OCI-LY3 (cell line): ENCODE data around the gene PPP6R3.
"Not testable (repeated sequence)": the region's sequence is repeated elsewhere in the genome, so short reads cannot be mapped to it uniquely, and the experiment has no call there.

ENCODE experiments used
- H2AFZ ChIP-seq: fragments of 200-600, 300-600 bp; shearing (Covaris generic); 2 replicates; pipeline ENCODE4 v1.6.0; 2014; ENCODE audit warnings: antibody characterized with exemption, low read depth, low read length
- H3K27ac ChIP-seq: fragments of 200-600, 300-600 bp; sonication (generic); 2 replicates; pipeline ENCODE4 v1.5.1; 2014; ENCODE audit warnings: mild to moderate bottlenecking, low read length, moderate library complexity, mixed read lengths
- H3K27me3 ChIP-seq: fragments of 200-600, 300-600 bp; sonication (generic); 2 replicates; pipeline ENCODE4 v1.6.1; 2014; ENCODE audit warnings: low read depth, low read length, mixed read lengths
- H3K36me3 ChIP-seq: fragments of 200-600, 300-600 bp; sonication (generic); replicated peaks from 2 replicates; pipeline ENCODE3; 2014; ENCODE audit warnings: low read depth, low read length, mixed read lengths
- H3K4me1 ChIP-seq: fragments of 300-600, 200-600 bp; sonication (generic); 2 replicates; pipeline ENCODE4 v1.6.1; 2014; ENCODE audit warnings: low read length, mixed read lengths
- H3K4me2 ChIP-seq: fragments of 200-600, 300-600 bp; sonication (generic); 2 replicates; pipeline ENCODE4 v1.6.1; 2014; ENCODE audit warnings: low read length, mixed read lengths
- H3K4me3 ChIP-seq: fragments of 300-600, 200-600 bp; sonication (generic); 2 replicates; pipeline ENCODE4 v1.5.1; 2014; ENCODE audit warnings: antibody characterized with exemption, mild to moderate bottlenecking, low read length, moderate library complexity
- H3K79me2 ChIP-seq: fragments of 300-600, 200-600 bp; shearing (Covaris generic); 2 replicates; pipeline ENCODE4 v1.6.1; 2014; ENCODE audit warnings: mild to moderate bottlenecking, low read length, mixed read lengths
- H3K9ac ChIP-seq: fragments of 300-600, 200-600 bp; shearing (Covaris generic); 2 replicates; pipeline ENCODE4 v1.6.0; 2014; ENCODE audit warnings: mild to moderate bottlenecking, low read length, moderate library complexity
- H3K9me3 ChIP-seq: fragments of 200-600, 300-600 bp; shearing (Covaris generic); 2 replicates; pipeline ENCODE4 v1.6.1; 2014; ENCODE audit warnings: low read length, mixed read lengths; ENCODE audit not compliant: insufficient read depth
- H4K20me1 ChIP-seq: fragments of 200-600, 300-600 bp; sonication (generic); 2 replicates; pipeline ENCODE4 v1.6.1; 2016; ENCODE audit warnings: low read length, mixed read lengths; ENCODE audit not compliant: insufficient read depth
- CTCF ChIP-seq: fragments of 200-600, 300-600 bp; sonication (generic); IDR thresholded peaks from 2 replicates; pipeline ENCODE4 v1.5.1; 2014; ENCODE audit warnings: antibody characterized with exemption, low read length, low read depth
- EZH2phosphoT487 ChIP-seq: fragments of 200-600 bp; shearing (Covaris generic); IDR thresholded peaks from 2 replicates; pipeline ENCODE4 v1.6.1; 2018; ENCODE audit warnings: antibody characterized with exemption, mixed run types, low read depth

PPP6R3 gene

GRCh38 chr11:68535098-68535497 is 74.5 kb downstream of the PPP6R3 start:
- Histone ChIP-seq H4K20me1 (peaks cover 71% of the 10 kb centered on the region), H3K79me2 (peaks cover 80% of the 10 kb centered on the region), H3K9me3 (no peaks in the 10 kb centered on the region), H3K4me2 (no peak overlapping the region), H3K27ac (no peak overlapping the region), H3K9ac (no peak overlapping the region), H3K36me3 (peaks cover 52% of the 10 kb centered on the region), H2AFZ (no peak overlapping the region), H3K4me1 (peaks cover 15% of the 10 kb centered on the region), H3K27me3 (no peaks in the 10 kb centered on the region), H3K4me3 (no peak overlapping the region)
- no peak for TF ChIP-seq CTCF
- TF ChIP-seq EZH2phosphoT487: no peak

- peaks cover 74% of the 10 kb centered on the region for H3K79me2 ChIP-seq
- no peak overlapping the region for H3K9ac ChIP-seq
- H3K9me3 ChIP-seq: no peaks in the 10 kb centered on the region
- no peaks in the 10 kb centered on the region for H3K27me3 ChIP-seq
- H2AFZ ChIP-seq: no peak overlapping the region
- H3K4me1 ChIP-seq: peaks cover 15% of the 10 kb centered on the region
- peaks cover 51% of the 10 kb centered on the region for H3K36me3 ChIP-seq
- H3K27ac ChIP-seq: no peak overlapping the region
- TF ChIP-seq CTCF (no peak), EZH2phosphoT487 (no peak)
- H4K20me1 ChIP-seq: peaks cover 66% of the 10 kb centered on the region
- H3K4me3 ChIP-seq: no peak overlapping the region
- H3K4me2 ChIP-seq: no peak overlapping the region
Measured at GRCh38 chr11:68536706-68537105, 76.2 kb downstream of the PPP6R3 start.

GRCh38 chr11:68538025-68538424 is 77.5 kb downstream of the PPP6R3 start:
- H3K4me2 ChIP-seq: no peak overlapping the region
- peaks cover 71% of the 10 kb centered on the region for H3K79me2 ChIP-seq
- H3K27ac ChIP-seq: no peak overlapping the region
- TF ChIP-seq EZH2phosphoT487: no peak
- TF ChIP-seq CTCF: no peak
- peaks cover 64% of the 10 kb centered on the region for H4K20me1 ChIP-seq
- H3K27me3 ChIP-seq: no peaks in the 10 kb centered on the region
- no peak overlapping the region for H3K9ac ChIP-seq
- H3K36me3 ChIP-seq: peaks cover 53% of the 10 kb centered on the region
- H2AFZ ChIP-seq: no peak overlapping the region
- H3K4me1 ChIP-seq: peaks cover 15% of the 10 kb centered on the region
- no peak overlapping the region for H3K4me3 ChIP-seq
- H3K9me3 ChIP-seq: no peaks in the 10 kb centered on the region

GRCh38 chr11:68539395-68539794 is 78.8 kb downstream of the PPP6R3 start:
- Histone ChIP-seq H3K27ac (no peak overlapping the region), H3K4me3 (no peak overlapping the region), H4K20me1 (peaks cover 67% of the 10 kb centered on the region), H3K36me3 (peaks cover 63% of the 10 kb centered on the region), H3K27me3 (no peaks in the 10 kb centered on the region), H2AFZ (no peak overlapping the region), H3K4me2 (peak overlapping the region; percentile 9; the same call in 1 of the 2 replicates), H3K79me2 (peaks cover 69% of the 10 kb centered on the region), H3K9ac (no peak overlapping the region), H3K9me3 (no peaks in the 10 kb centered on the region), H3K4me1 (peaks cover 15% of the 10 kb centered on the region)
- TF ChIP-seq CTCF (no peak), EZH2phosphoT487 (no peak)

- H3K4me1 ChIP-seq: peaks cover 15% of the 10 kb centered on the region
- H3K9me3 ChIP-seq: not testable (repeated sequence)
- H4K20me1 ChIP-seq: peaks cover 64% of the 10 kb centered on the region
Measured at GRCh38 chr11:68540504-68540903, 80.0 kb downstream of the PPP6R3 start.

More at GRCh38 chr11:68540504-68540903, 80.0 kb downstream of the PPP6R3 start:
- H2AFZ ChIP-seq, H3K27me3 ChIP-seq, H3K27ac ChIP-seq, H3K4me3 ChIP-seq, H3K9ac ChIP-seq, H3K4me2 ChIP-seq: not testable (repeated sequence)
- H3K36me3 ChIP-seq: peaks cover 67% of the 10 kb centered on the region
- H3K79me2 ChIP-seq: peaks cover 61% of the 10 kb centered on the region
